Measurements from ENCODE around the gene PALD1. TPM values are rescaled to one million over a fixed set of nuclear protein-coding genes. Genes with fewer than 3 reads are reported as not detected.

Gene PALD1
- total and polyA plus RNA-seq, 9 of the 15 experiments (the other 6 are each of a cell fraction or from before 2014, with no cell fraction given) = 0.03 to 0.29 (median 0.09) TPM; not detected in 2

- no peak for TF ChIP-seq ZNF395 (CRISPR knock-in tag; IDR thresholded peaks at IDR 0.05)
- TF ChIP-seq ZNF512 (tag; IDR thresholded peaks at IDR 0.05) = no peak
- no peak for TF ChIP-seq RNF219 (CRISPR knock-in tag; IDR thresholded peaks at IDR 0.05)
- TF ChIP-seq ZNF263 (CRISPR knock-in tag; IDR thresholded peaks at IDR 0.05; ENCODE audit: borderline replicate concordance) = no peak
- TF ChIP-seq ZNF23 (CRISPR knock-in tag; IDR thresholded peaks at IDR 0.05) = no peak
- TF ChIP-seq E4F1 (CRISPR knock-in tag; IDR thresholded peaks at IDR 0.05; ENCODE audit: borderline replicate concordance) = no peak
- no peak for TF ChIP-seq FIP1L1 (IDR thresholded peaks at IDR 0.05; ENCODE audit: low read depth, low read length, poor library complexity, severe bottlenecking)
- TF ChIP-seq RBM14 (IDR thresholded peaks at IDR 0.05; ENCODE audit: borderline replicate concordance, insufficient read depth, low read depth, low read length) = no peak
- no peak for TF ChIP-seq NCOA1 (IDR thresholded peaks at IDR 0.05; ENCODE audit: low read depth)
- no peak for TF ChIP-seq ZNF398 (CRISPR knock-in tag; IDR thresholded peaks at IDR 0.05)
- TF ChIP-seq RAD21 (CRISPR knock-in tag; conservative IDR thresholded peaks at IDR 0.05 in 1 of 2, IDR thresholded peaks at IDR 0.05 in 1 of 2) = peak in 1 of 2 experiments; percentile 49; a peak in 2 of 4 replicates
- peak in 1 of 3 experiments; percentile 35; a peak in 2 of 6 replicates for TF ChIP-seq CTCF (IDR thresholded peaks at IDR 0.05 in 2 of 3, conservative IDR thresholded peaks at IDR 0.05 in 1 of 3; ENCODE audit: insufficient read depth in 2 of 3, low read depth in 1 of 3, low read length in 3 of 3)
Observed at GRCh38 chr10:70430493-70431445, 47.8 kb upstream of the PALD1 start (continued).
